Mucosa of stomach (tissue), 1 donor: ENCODE measurements around the gene ENTPD1.
"Not testable (repeated sequence)": the region's sequence is repeated elsewhere in the genome, so short reads cannot be mapped to it uniquely, and the experiment has no call there.

ENCODE experiments used
- H3K27me3 ChIP-seq: one replicate; pipeline ENCODE4 v1.7.0; 2013; ENCODE audit warnings: mild to moderate bottlenecking, low read length; ENCODE audit not compliant: control insufficient read depth, insufficient read depth
- H3K36me3 ChIP-seq: one replicate; pipeline ENCODE4 v1.7.0; 2013; ENCODE audit warnings: low read length; ENCODE audit not compliant: control insufficient read depth, insufficient read depth
- H3K4me1 ChIP-seq: one replicate; pipeline ENCODE4 v1.7.0; 2013; ENCODE audit warnings: mild to moderate bottlenecking, low read length; ENCODE audit not compliant: control insufficient read depth, insufficient read depth
- H3K4me3 ChIP-seq: one replicate; pipeline ENCODE4 v1.7.0; 2013; ENCODE audit warnings: low read length
- H3K9ac ChIP-seq: one replicate; pipeline ENCODE4 v1.7.0; 2013; ENCODE audit warnings: mild to moderate bottlenecking, low read length, moderate library complexity
- H3K9me3 ChIP-seq: one replicate; pipeline ENCODE4 v1.7.0; 2013; ENCODE audit warnings: mild to moderate bottlenecking, low read length, moderate library complexity; ENCODE audit not compliant: control insufficient read depth
- donor health status: Pancreatic carcinoma.

Gene ENTPD1

DNA sequence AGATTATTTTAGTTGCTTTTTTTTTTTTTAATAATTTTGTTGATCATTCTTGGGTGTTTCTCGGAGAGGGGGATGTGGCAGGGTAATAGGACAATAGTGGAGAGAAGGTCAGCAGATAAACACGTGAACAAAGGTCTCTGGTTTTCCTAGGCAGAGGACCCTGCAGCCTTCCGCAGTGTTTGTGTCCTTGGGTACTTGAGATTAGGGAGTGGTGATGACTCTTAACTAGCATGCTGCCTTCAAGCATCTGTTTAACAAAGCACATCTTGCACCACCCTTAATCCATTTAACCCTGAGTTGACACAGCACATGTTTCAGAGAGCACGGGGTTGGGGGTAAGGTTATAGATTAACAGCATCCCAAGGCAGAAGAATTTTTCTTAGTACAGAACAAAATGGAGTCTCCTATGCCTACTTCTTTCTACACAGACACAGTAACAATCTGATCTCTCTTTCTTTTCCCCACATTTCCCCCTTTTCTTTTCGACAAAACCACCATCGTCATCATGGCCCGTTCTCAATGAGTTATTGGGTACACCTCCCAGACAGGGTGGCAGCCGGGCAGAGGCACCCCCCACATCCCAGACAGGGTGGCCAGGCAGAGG lies 52.8 kb downstream of the ENTPD1 start:
- not testable (repeated sequence) for H3K9ac ChIP-seq, H3K9me3 ChIP-seq, H3K4me3 ChIP-seq, H3K4me1 ChIP-seq, H3K36me3 ChIP-seq, H3K27me3 ChIP-seq

DNA sequence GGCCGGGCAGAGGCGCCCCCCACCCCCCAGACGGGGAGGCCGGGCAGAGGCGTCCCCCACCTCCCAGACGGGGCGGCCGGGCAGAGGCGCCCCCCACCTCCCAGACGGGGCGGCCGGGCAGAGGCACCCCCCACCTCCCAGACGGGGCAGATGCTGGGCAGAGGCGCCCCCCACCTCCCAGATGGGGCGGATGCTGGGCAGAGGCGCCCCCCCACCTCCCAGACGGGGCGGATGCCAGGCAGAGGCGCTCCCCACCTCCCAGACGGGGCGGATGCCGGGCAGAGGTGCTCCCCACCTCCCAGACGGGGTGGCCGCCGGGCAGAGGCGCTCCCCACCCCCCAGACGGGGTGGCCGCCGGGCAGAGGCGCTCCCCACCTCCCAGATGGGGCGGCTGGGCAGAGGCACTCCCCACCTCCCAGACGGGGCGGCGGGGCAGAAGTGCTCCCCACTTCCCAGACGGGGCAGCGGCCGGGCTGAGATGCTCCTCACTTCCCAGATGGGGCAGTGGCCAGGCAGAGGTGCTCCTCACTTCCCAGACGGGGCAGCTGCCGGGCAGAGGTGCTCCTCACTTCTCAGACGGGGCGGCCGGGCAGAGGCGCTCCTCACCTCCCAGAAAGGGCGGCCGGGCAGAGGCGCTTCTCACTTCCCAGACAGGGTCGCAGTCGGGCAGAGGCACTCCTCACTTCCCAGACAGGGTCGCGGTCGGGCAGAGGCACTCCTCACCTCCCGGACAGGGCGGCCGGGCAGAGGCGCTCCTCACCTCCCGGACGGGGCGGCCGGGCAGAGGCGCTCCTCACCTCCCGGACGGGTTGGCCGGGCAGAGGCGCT lies 53.6 kb downstream of the ENTPD1 start:
- Histone ChIP-seq H3K36me3 (no peaks in the 10 kb centered on the region), H3K9ac (no peak overlapping the region), H3K27me3 (no peaks in the 10 kb centered on the region), H3K4me1 (no peaks in the 10 kb centered on the region), H3K4me3 (no peak overlapping the region), H3K9me3 (no peaks in the 10 kb centered on the region)

DNA sequence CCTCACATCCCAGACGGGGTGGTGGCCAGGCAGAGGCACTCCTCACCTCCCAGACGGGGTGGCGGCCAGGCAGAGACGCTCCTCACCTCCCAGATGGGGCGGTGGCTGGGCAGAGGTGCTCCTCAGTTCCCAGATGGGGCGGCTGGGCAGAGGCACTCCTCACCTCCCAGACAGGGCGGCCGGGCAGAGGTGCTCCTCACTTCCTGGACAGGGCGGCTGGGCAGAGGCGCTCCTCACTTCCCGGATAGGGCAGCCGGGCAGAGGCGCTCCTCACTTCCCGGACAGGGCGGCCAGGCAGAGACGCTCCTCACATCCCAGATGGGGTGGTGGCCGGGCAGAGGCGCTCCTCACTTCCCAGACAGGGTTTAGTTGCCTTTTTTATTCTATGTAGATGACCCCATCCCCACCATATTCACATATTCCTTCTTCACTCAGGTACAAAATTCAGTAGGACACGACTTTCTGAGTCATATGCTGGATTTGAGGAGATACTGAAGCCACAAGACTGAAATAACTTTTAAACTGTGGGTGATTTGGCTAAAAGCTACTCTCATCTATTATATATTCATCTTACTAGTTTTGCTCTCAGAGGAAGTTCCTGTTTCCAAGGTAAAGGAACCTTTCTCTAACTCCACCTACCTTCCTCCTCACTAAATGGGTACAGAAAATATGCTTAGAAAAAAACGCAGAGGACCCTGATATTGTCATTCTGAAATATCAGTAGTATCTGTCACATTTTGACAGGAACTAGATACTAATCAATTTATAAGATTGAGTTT lies 54.4 kb downstream of the ENTPD1 start:
- Histone ChIP-seq H3K27me3 (no peaks in the 10 kb centered on the region), H3K4me1 (no peaks in the 10 kb centered on the region), H3K4me3 (no peak overlapping the region), H3K9ac (no peak overlapping the region), H3K36me3 (no peaks in the 10 kb centered on the region), H3K9me3 (no peaks in the 10 kb centered on the region)

DNA sequence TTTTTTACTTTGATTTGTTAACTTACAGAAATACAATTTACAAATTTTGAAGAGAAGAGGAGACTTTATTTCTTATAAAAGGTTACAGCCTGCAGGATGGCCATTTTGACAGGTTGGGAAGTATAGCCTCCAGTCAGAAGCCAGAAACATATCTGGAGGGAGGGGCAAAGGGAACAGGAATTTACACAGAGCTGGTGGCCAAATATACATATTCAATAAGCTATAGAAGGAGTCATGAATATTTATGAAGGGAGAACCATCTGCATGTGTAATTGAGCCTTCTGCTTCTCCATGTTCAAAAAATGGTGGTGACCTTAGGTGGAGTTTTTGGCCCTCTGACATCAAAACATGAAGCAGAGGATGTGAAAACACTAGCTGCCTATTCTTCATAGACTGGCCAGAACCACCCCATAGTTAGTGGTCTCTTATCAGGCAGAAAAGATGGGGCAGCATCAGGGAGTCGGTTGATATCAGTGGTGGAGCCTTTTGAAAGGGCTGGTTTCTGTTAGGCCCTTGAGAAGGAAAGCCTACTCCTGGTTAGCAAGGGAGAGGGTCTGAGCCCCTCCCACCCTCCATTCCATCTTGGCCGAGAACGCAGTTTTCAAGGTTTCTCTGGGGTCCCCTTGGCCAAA lies 57.2 kb downstream of the ENTPD1 start:
- Histone ChIP-seq H3K9ac (no peak overlapping the region), H3K27me3 (no peaks in the 10 kb centered on the region), H3K9me3 (no peaks in the 10 kb centered on the region), H3K4me3 (no peak overlapping the region), H3K4me1 (no peaks in the 10 kb centered on the region), H3K36me3 (no peaks in the 10 kb centered on the region)

DNA sequence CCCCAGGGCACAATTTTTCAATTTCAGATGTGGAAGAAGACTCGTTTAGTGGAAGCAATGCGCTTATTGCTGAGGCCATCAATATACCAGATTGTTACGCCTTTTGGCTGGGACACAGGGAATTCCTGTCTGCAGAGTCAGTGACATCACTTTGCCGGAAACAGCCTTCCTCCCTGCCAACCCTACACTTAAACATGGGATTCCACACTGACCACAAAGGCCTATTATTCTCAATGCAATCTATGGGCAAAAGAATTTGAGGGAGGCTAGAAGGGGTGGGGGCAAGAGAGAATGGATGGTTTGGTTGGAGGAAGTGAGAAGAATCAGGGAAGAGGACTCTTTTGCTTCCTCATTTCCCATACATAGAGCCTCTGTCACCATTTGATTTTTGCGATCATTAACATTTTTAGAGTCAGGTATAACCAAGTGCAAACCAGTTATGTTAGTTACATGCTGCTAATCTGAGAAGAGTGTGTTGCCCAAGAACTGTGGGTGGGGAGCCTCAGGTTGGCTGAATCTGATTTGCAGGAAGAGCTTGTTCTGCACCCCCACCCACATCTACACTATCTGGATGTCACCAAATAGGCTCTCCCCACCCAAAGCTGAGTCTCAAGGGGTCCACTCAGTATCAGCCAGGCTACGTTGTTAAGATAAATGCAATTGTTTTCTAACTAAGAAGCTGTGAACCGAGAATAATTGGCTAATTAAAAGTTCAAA lies 58.2 kb downstream of the ENTPD1 start:
- Histone ChIP-seq H3K4me1 (no peaks in the 10 kb centered on the region), H3K9ac (no peak overlapping the region), H3K27me3 (no peaks in the 10 kb centered on the region), H3K36me3 (no peaks in the 10 kb centered on the region), H3K4me3 (no peak overlapping the region), H3K9me3 (no peaks in the 10 kb centered on the region)

DNA sequence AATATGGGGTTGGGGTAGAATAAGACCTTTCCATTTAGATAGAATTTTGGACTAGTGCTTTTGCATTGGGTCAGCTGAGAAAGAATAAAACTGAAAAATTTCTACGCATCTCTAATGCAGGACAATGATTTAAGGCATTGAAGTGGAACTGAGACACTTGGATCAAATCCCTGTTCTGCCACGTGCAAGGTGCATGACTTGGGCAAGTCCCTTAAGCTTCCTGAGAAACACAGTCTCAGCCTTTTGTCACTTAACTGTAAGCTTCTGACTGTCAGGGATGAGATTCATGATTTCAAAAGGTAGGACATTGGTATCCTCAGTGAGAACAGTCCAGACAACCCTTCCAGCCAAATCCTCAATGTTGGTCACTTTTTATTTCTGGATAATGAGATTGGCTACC lies 59.2 kb downstream of the ENTPD1 start:
- H3K36me3 ChIP-seq, result no peaks in the 10 kb centered on the region
- no peaks in the 10 kb centered on the region for H3K27me3 ChIP-seq
- H3K9ac ChIP-seq, result no peak overlapping the region
- H3K4me3 ChIP-seq, result no peak overlapping the region
- no peaks in the 10 kb centered on the region for H3K9me3 ChIP-seq
- H3K4me1 ChIP-seq, result no peaks in the 10 kb centered on the region

DNA sequence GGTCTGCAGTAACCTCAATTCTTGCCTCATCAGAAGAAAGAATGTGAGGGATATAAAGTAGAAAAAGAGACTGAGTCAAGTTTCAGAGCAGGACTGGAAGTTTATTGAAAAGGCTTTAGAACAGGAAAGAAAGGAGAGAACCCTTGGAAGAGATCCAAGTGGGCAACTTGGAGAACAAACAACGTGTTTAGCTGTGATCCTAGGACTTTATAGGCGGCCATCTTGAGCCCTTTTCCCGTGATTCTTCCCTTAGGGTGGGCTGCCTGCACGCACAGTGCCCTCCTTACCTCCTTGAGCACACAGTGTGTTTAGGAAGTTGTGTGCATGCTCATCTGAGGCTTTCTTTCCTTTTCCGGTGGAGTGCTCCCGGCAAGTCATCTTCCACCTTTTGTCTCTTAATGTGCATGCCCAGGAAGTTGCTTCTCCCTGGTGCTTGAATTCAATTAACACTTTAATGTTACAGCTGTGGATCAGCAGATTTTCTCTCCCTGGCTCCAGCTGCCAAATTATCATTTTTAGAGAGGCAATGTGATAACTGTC lies 59.8 kb downstream of the ENTPD1 start:
- Histone ChIP-seq H3K27me3 (no peaks in the 10 kb centered on the region), H3K4me3 (no peak overlapping the region), H3K9me3 (no peaks in the 10 kb centered on the region), H3K4me1 (no peaks in the 10 kb centered on the region), H3K9ac (no peak overlapping the region), H3K36me3 (no peaks in the 10 kb centered on the region)

DNA sequence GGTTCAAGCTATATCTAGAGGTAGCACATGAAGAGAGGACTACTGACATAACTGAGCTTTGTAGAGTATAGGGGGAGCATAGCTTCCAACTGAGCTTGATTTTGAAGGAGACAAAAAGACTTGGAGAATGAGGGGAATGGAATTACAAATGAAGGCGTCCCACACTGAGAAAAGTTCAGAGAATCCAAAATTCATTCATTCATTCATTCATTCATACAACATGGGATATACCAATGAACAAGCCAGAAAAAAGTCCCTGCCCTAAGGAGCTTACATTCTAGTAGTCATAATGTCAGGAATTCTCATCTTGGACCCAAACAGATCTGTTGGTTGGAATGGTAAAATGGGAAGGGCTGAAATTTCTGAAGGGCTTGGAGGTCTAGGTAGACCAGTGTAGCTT lies 62.0 kb downstream of the ENTPD1 start:
- no peaks in the 10 kb centered on the region for H3K36me3 ChIP-seq
- no peak overlapping the region for H3K9ac ChIP-seq
- H3K9me3 ChIP-seq, result no peaks in the 10 kb centered on the region
- no peaks in the 10 kb centered on the region for H3K27me3 ChIP-seq
- H3K4me3 ChIP-seq, result no peak overlapping the region
- no peaks in the 10 kb centered on the region for H3K4me1 ChIP-seq

DNA sequence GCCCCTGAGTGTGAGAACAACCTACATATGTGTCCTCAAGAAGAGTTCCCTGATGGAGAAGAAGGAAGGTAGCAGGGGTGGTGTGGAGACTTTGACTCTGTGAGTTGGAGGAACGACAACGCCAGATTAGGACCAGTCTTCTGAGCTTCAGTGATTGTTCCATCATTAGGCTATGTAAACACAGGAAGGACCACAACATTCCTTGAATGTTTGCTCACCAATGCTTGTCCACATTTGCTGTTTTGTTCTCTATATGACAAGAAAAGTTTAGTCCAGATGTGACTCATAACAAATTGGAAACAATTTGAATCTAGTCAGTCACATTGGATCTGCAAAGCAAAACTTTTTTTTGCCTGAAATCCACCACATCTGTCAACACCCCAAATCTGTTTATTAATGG lies 62.7 kb downstream of the ENTPD1 start:
- no peak overlapping the region for H3K9ac ChIP-seq
- no peaks in the 10 kb centered on the region for H3K27me3 ChIP-seq
- no peak overlapping the region for H3K4me3 ChIP-seq
- H3K9me3 ChIP-seq, result no peaks in the 10 kb centered on the region
- no peaks in the 10 kb centered on the region for H3K4me1 ChIP-seq
- H3K36me3 ChIP-seq, result no peaks in the 10 kb centered on the region

DNA sequence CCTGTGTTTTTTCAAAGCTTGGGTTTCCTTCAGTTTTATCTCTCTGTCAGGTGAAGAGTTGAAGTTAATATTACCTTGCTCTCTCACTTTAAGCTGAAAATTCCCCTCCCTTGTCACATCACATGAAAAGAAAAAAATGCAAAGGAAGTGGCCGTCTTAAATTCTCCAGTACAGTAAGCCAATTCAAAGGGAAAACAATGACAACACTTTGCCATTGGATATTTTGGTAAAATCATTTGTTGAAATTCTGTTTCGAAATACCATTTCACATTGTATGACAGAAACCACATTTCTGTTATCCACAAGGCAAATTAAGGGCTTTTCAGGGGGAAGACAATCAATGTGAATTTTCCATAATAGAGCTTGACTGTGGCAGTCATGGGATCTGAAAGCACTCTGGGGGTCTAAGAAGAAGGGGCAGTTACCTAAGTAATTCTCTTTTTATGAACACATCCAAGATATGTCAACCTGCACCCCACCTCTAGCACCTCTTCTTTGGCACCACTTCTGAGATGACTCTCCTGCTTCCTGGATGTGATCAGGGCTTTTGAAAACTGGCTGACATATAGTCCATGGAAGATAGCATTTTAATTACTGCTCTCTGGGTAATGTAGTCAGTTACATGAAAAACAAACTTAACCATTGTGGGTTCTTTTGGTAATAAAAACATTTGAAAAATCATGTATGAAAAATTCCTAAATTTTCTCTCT lies 63.8 kb downstream of the ENTPD1 start:
- no peaks in the 10 kb centered on the region for H3K9me3 ChIP-seq
- H3K36me3 ChIP-seq, result no peaks in the 10 kb centered on the region
- H3K27me3 ChIP-seq, result no peaks in the 10 kb centered on the region
- H3K4me1 ChIP-seq, result no peaks in the 10 kb centered on the region
- no peak overlapping the region for H3K9ac ChIP-seq
- H3K4me3 ChIP-seq, result no peak overlapping the region

DNA sequence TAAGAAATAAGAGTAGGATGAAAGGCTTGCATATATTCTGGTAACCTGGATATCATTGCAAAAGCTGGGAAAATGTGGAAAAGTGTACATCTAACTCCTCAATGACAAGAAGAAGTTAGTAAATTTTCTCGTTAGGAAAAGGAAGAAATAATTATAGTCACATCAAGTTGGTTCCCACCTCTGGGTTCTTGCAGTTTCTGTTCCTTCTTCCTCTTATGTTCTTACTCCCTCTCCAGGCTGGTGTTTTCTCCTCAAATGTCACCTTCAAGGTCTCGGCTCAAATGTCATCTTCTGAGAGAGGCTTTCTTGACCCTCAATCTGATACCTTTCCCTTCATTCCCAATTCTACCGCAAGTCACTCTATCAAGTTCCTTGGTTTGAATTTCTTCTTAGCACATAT lies 64.4 kb downstream of the ENTPD1 start:
- H3K4me1 ChIP-seq, result no peaks in the 10 kb centered on the region
- no peak overlapping the region for H3K9ac ChIP-seq
- H3K4me3 ChIP-seq, result no peak overlapping the region
- H3K36me3 ChIP-seq, result no peaks in the 10 kb centered on the region
- no peaks in the 10 kb centered on the region for H3K27me3 ChIP-seq
- no peaks in the 10 kb centered on the region for H3K9me3 ChIP-seq
